Astrocyte of the spinal cord (primary cell): ENCODE data around the gene CMYA5.

ENCODE experiments used
- DNase-seq: peaks from one replicate; pipeline ENCODE4 v3.0.0; 2011; ENCODE audit warnings: low read depth, low spot score
- H3K4me3 ChIP-seq: 2 replicates; pipeline ENCODE4 v1.5.1; 2011; ENCODE audit warnings: low read depth, mild to moderate bottlenecking, low read length, moderate library complexity
- CTCF ChIP-seq: IDR thresholded peaks from 2 replicates; pipeline ENCODE4 v1.5.1; 2012; ENCODE audit warnings: low read depth, mild to moderate bottlenecking, low read length, inconsistent platforms
- in situ Hi-C: cut with HindIII; loops from 2 replicates; pipeline ENCODE4 v1.10.0; 2017; ENCODE audit warnings: low sequenced_read_pairs

CMYA5 gene

GRCh38 chr5:79729679-79730078 lies 40.0 kb downstream of the CMYA5 start:
- in situ Hi-C loops: no loop called here
- TF ChIP-seq CTCF: no peak
- H3K4me3 ChIP-seq: no peak overlapping the region
- no peak for DNase-seq

- no peak for TF ChIP-seq CTCF
- DNase-seq: no peak
- in situ Hi-C loops: no loop called here
- no peak overlapping the region for H3K4me3 ChIP-seq
These were observed 40.9 kb downstream of the CMYA5 start for GRCh38 chr5:79730564-79730963.

- H3K4me3 ChIP-seq: no peak overlapping the region
- DNase-seq: no peak
- in situ Hi-C loops: no loop called here
- TF ChIP-seq CTCF: no peak
These were observed 42.1 kb downstream of the CMYA5 start for GRCh38 chr5:79731775-79732174.

GRCh38 chr5:79736528-79737514 lies 47.2 kb downstream of the CMYA5 start:
- no peak for TF ChIP-seq CTCF
- H3K4me3 ChIP-seq: no peak overlapping the region
- no peak for DNase-seq
- in situ Hi-C loops: no loop called here

GRCh38 chr5:79738349-79738748 lies 48.7 kb downstream of the CMYA5 start:
- no peak for DNase-seq
- H3K4me3 ChIP-seq: no peak overlapping the region
- in situ Hi-C loops: no loop called here
- TF ChIP-seq CTCF: no peak

GRCh38 chr5:79742549-79743136 lies 53.0 kb downstream of the CMYA5 start:
- no peak for DNase-seq
- in situ Hi-C loops: no loop called here
- no peak overlapping the region for H3K4me3 ChIP-seq
- no peak for TF ChIP-seq CTCF
